Esophagus squamous epithelium (tissue), 4 donors: ENCODE measurements around the gene FIBP.

Experiments used
- CTCF ChIP-seq, 6 experiments: fragments of 450-650 bp in 4 of 6; fragments of 200-600 bp in 2 of 6; sonication (generic) in 2 of 6; IDR thresholded peaks; one replicate each; pipeline ENCODE4 v1.5.1; 2016 to 2019; ENCODE audit warnings: antibody characterized with exemption in 6 of 6, mild to moderate bottlenecking in 4 of 6, moderate library complexity in 4 of 6
- POLR2A ChIP-seq, 4 donors: fragments of 450-650 bp; IDR thresholded peaks; one replicate each; pipeline ENCODE4 v1.6.1; 2017; ENCODE audit warnings: antibody characterized with exemption in 4 of 4, mild to moderate bottlenecking in 4 of 4, moderate library complexity in 3 of 4

- TF ChIP-seq CTCF (IDR thresholded peaks at IDR 0.05) (no peak), POLR2A (IDR thresholded peaks at IDR 0.05) (peak in 1 of 4 donors; percentile 33)
Measured at GRCh38 chr11:65894034-65894591, 5.8 kb upstream of the FIBP start.
